ENCODE data around the gene PDE7B. TPM values are rescaled to one million over a fixed set of nuclear protein-coding genes. Genes with fewer than 3 reads are reported as not detected.

The PDE7B gene
- total RNA-seq = 25.3 and 33.9 TPM in 2 replicates

DNA sequence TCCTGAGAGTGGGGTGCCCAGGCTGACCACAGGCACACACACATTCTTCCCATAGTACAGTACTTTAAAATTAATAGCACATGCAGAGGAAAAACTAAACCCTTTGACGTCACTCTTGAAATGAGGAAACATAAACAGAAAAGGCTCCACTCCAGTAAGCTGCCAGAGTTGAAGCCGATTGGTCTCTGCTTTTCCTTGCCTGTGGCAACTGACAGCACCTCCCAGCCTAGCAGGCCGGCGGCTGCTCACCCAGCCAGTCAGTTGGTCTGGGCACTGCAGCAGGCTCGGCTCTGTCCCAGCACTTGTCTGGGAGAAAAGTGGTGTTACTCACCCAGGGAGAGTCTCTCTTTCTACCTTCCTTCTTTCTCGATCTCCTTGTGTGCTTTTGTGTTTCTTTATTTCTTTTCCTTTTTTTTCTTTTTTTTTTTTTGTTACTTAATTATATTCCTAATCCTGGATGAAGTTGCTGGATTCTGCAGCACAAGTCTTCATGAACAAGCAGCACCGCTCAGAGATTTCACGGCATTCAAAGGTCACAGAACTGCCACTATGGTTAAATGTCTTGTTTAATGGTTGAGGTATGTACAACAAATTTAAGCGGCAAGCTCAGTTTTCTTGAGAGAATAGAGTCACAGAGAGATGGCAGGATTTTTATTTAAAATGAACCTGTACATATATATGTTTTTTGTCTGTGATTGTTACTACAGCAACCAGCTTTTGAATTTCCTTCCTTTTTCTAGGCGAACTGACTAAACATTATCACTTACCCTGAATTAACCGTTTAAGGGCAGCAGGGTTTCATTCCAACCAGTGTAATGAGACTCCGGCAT is at the start of gene PDE7B:
Gene PDE7B (plus strand): TSS at position 260 of the 830 bp plus-strand sequence.
- H3K9me3 ChIP-seq (ENCODE audit: low read depth, low read length) = peaks cover under 1% of the 10 kb centered on the region
- no peaks in the 10 kb centered on the region for H3K36me3 ChIP-seq (ENCODE audit: insufficient read depth, low read length)
- no peaks in the 10 kb centered on the region for H4K20me1 ChIP-seq (ENCODE audit: insufficient read depth, low read length)
- peak within 1 kb of the TSS; percentile 8 for H2AFZ ChIP-seq (ENCODE audit: low read length)
- no peak for TF ChIP-seq CTCF (IDR thresholded peaks at IDR 0.05; ENCODE audit: extremely low read depth, low read depth, low read length)
- H3K27ac ChIP-seq (ENCODE audit: low read depth, low read length) = peak within 1 kb of the TSS; percentile 95
- no peaks in the 10 kb centered on the region for H3K27me3 ChIP-seq (ENCODE audit: insufficient read depth, low read length)
- H3K4me3 ChIP-seq (ENCODE audit: insufficient read depth, low read length) = peak within 1 kb of the TSS; percentile 77
- H3K79me2 ChIP-seq (ENCODE audit: insufficient read depth, low read length) = peaks cover 44% of the 10 kb centered on the region
- H3K4me1 ChIP-seq (ENCODE audit: insufficient read depth, low read length) = peaks cover 16% of the 10 kb centered on the region
- H3K4me2 ChIP-seq (ENCODE audit: insufficient read depth, low read length) = peak within 1 kb of the TSS; percentile 81
- peak; percentile 83 for DNase-seq (ENCODE audit: insufficient read length, low spot score, missing footprints)

DNA sequence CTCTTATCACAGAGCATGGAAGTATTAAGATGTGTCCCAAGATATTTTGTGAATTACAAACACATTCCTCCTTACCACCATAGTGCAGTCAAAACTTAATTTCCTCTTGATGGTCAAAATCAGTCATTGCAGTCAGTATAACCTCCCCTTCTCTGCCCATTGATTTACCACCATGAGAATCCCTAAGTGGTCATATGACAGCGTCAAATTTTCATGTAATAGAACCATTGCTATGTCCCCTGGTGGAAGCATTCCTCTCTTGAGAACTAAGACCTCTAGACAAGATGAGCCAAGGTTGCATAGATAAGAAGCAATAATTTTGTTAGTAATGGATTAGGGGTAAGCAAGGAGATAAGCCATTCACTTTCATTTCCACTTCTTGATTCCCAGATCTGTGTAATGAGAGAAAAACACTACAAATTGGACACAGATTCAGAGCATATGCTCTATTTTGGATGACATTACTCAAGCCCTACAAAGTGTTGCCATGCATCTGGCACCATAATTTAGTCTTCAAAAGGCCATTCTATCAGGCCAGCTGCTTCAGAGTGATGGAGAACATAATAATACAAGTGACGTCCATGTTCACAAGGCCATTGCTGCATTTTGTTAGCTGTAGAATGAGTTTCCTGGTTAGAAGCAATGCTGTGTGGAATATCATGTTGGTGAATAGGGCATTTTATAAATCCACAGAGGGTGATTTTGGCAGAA is 49.6 kb upstream of the PDE7B start:
- H3K27ac ChIP-seq (ENCODE audit: low read depth, low read length) = no peak overlapping the region
- no peaks in the 10 kb centered on the region for H3K79me2 ChIP-seq (ENCODE audit: insufficient read depth, low read length)
- no peaks in the 10 kb centered on the region for H3K9me3 ChIP-seq (ENCODE audit: low read depth, low read length)
- no peaks in the 10 kb centered on the region for H3K4me1 ChIP-seq (ENCODE audit: insufficient read depth, low read length)
- H4K20me1 ChIP-seq (ENCODE audit: insufficient read depth, low read length) = no peaks in the 10 kb centered on the region
- DNase-seq (ENCODE audit: insufficient read length, low spot score, missing footprints) = no peak
- no peak overlapping the region for H3K4me2 ChIP-seq (ENCODE audit: insufficient read depth, low read length)
- peak overlapping the region; percentile 8 for H2AFZ ChIP-seq (ENCODE audit: low read length)
- no peak for TF ChIP-seq CTCF (IDR thresholded peaks at IDR 0.05; ENCODE audit: extremely low read depth, low read depth, low read length)
- no peaks in the 10 kb centered on the region for H3K27me3 ChIP-seq (ENCODE audit: insufficient read depth, low read length)
- H3K36me3 ChIP-seq (ENCODE audit: insufficient read depth, low read length) = no peaks in the 10 kb centered on the region
- no peak overlapping the region for H3K4me3 ChIP-seq (ENCODE audit: insufficient read depth, low read length)

DNA sequence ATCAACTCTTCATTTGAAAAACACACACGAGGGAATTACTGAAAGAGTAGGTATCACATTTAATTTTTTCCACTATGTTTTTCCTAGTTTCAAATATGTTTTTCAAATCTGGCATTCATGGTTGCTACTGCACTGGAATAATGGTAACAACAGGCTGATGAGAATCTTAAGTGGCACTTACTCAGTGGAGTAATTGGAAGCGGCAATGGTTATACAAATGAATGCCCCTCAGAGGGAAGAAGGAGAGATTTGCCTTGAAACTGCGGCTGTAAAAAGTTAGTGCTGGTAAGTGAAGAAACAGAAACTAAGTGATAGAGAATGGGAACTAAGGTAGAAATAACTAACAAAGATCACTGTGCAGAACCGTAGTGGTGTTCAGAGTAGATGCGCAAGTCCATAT is 41.0 kb upstream of the PDE7B start:
- no peaks in the 10 kb centered on the region for H3K27me3 ChIP-seq (ENCODE audit: insufficient read depth, low read length)
- no peak for TF ChIP-seq CTCF (IDR thresholded peaks at IDR 0.05; ENCODE audit: extremely low read depth, low read depth, low read length)
- no peaks in the 10 kb centered on the region for H3K9me3 ChIP-seq (ENCODE audit: low read depth, low read length)
- H3K79me2 ChIP-seq (ENCODE audit: insufficient read depth, low read length) = no peaks in the 10 kb centered on the region
- no peak overlapping the region for H2AFZ ChIP-seq (ENCODE audit: low read length)
- DNase-seq (ENCODE audit: insufficient read length, low spot score, missing footprints) = no peak
- no peaks in the 10 kb centered on the region for H3K36me3 ChIP-seq (ENCODE audit: insufficient read depth, low read length)
- H4K20me1 ChIP-seq (ENCODE audit: insufficient read depth, low read length) = no peaks in the 10 kb centered on the region
- no peak overlapping the region for H3K4me2 ChIP-seq (ENCODE audit: insufficient read depth, low read length)
- no peak overlapping the region for H3K4me3 ChIP-seq (ENCODE audit: insufficient read depth, low read length)
- H3K4me1 ChIP-seq (ENCODE audit: insufficient read depth, low read length) = peaks cover 11% of the 10 kb centered on the region
- H3K27ac ChIP-seq (ENCODE audit: low read depth, low read length) = no peak overlapping the region

GRCh38 chr6:135811170-135811569 is 40.3 kb upstream of the PDE7B start:
- no peak overlapping the region for H3K4me2 ChIP-seq (ENCODE audit: insufficient read depth, low read length)
- H3K36me3 ChIP-seq (ENCODE audit: insufficient read depth, low read length) = no peaks in the 10 kb centered on the region
- H4K20me1 ChIP-seq (ENCODE audit: insufficient read depth, low read length) = no peaks in the 10 kb centered on the region
- no peak overlapping the region for H3K27ac ChIP-seq (ENCODE audit: low read depth, low read length)
- peaks cover 11% of the 10 kb centered on the region for H3K4me1 ChIP-seq (ENCODE audit: insufficient read depth, low read length)
- no peak for TF ChIP-seq CTCF (IDR thresholded peaks at IDR 0.05; ENCODE audit: extremely low read depth, low read depth, low read length)
- H3K79me2 ChIP-seq (ENCODE audit: insufficient read depth, low read length) = no peaks in the 10 kb centered on the region
- H3K4me3 ChIP-seq (ENCODE audit: insufficient read depth, low read length) = no peak overlapping the region
- no peak overlapping the region for H2AFZ ChIP-seq (ENCODE audit: low read length)
- DNase-seq (ENCODE audit: insufficient read length, low spot score, missing footprints) = no peak
- no peaks in the 10 kb centered on the region for H3K27me3 ChIP-seq (ENCODE audit: insufficient read depth, low read length)
- no peaks in the 10 kb centered on the region for H3K9me3 ChIP-seq (ENCODE audit: low read depth, low read length)

Data from osteoblast (primary cell).